AG09309 (cell line): ENCODE results near the gene ITM2B.

Experiments used
- DNase-seq: peaks from one replicate; pipeline ENCODE4 v3.0.0-alpha.2; 2010; ENCODE audit warnings: low read depth
- H3K4me3 ChIP-seq: 2 replicates; pipeline ENCODE4 v1.5.1; 2011; ENCODE audit warnings: mild to moderate bottlenecking, low read depth, low read length, moderate library complexity; ENCODE audit not compliant: control insufficient read depth
- CTCF ChIP-seq: IDR thresholded peaks from 2 replicates; pipeline ENCODE4 v1.5.1; 2011; ENCODE audit warnings: mild to moderate bottlenecking, low read depth, low read length, inconsistent platforms; ENCODE audit not compliant: insufficient read depth, control insufficient read depth; ENCODE audit errors: missing control alignments

ITM2B gene

DNA sequence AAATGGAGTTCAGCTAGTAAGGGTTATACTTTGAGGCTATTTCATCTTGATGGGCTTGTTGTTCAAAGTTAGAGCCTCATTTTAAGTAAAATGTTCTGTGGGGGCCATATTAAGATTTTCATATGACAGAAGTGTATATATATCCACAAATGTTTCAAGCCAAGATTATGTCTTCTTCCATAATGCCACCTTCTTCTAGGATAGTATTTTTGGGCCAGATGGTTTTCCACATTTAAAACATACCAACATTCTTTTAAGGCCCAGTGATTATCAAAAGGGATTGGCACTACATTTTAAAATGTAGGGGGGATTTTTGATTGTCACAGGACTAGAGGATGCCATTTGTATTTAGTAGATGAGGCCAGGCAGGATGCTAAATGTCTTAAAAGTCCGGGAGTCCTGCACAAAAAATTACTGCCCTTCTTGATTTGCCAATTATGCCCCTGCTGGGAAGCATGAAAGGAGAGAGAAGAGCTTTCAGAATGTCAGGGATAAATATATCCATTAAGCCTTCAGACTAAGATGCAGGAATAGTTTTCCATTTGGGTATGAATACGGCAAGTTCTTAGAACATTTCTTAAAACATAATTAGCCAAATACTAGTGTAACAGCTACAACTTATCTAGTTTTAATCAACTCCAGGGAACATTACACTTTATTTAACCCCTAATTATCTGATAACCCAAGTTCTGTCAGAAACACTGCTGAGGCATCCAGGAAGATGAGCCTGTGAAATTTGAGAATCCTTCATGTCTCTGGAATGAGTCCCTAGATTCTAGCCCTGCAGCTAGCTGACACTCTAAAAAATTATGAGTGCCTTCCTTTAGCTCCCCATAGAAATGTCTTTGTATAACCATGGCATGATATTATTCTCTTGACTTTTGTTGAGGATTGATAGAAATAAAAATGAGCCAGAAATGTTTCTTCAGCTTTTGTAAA lies 34.0 kb downstream of the ITM2B start:
- DNase-seq: no peak
- no peak for TF ChIP-seq CTCF
- no peak overlapping the region for H3K4me3 ChIP-seq

GRCh38 chr13:48268019-48268418 lies 35.0 kb downstream of the ITM2B start:
- no peak for DNase-seq
- no peak overlapping the region for H3K4me3 ChIP-seq
- TF ChIP-seq CTCF: no peak

GRCh38 chr13:48273346-48273745 lies 40.3 kb downstream of the ITM2B start:
- no peak overlapping the region for H3K4me3 ChIP-seq
- DNase-seq: no peak
- TF ChIP-seq CTCF: no peak

DNA sequence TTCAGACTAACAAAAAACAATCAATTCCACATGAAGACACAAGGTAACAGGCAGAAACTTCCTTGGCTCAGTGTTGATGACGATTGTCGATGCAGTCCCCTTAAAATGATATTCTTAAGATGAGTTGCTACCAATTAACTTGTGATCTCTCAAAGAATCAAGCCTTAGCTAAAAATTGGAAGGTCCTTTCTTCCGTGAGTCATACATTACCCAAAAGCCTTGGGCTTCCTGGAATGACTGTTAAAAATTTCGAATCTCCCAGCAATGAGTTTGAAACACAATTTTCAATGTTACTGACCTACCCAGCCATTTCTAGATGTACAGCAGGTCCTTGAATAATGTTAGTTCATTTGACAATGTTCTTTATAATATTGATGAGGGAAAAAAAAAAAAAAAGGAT lies 42.5 kb downstream of the ITM2B start:
- TF ChIP-seq CTCF: no peak
- no peak overlapping the region for H3K4me3 ChIP-seq
- DNase-seq: no peak

DNA sequence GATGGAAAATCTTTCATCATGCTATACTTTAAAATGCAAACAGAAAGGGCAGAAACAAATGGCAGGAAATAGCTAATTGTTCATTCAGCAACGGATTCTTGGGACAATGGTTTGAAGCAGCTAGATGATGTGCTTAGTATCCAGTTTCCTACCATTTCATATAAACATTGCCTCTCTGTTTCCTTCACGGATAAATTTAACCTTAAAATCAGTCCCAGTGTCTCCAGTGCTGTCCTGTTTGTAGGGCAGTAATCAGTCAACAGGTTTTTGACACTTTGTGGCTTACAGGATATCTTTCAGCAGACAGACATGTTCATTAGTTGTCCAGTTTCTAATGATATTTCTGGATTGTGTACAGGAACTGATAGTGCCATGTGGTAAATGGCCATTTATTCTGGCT lies 45.8 kb downstream of the ITM2B start:
- H3K4me3 ChIP-seq: no peak overlapping the region
- no peak for DNase-seq
- TF ChIP-seq CTCF: no peak

DNA sequence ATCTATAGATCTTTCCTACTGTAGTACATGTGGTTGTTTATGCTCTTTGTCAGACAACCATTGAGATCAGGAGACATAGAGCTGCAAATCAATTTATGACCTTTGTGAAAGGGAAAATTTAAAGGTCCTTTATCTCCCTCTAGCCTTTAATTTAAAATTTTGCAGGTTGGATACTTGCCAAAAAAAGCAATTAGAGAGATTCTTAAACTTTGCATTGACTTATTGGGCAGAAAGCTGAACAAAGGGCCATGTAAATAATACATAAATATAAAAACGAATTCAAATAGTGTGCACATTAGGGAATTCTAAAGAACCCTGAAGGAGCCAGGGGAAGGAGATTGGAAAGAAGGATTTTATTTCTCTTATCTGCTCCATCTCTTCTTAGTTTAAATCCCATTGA lies 48.5 kb downstream of the ITM2B start:
- no peak overlapping the region for H3K4me3 ChIP-seq
- no peak for DNase-seq
- TF ChIP-seq CTCF: no peak
